H1 (cell line): ENCODE measurements around the gene XPO6. TPM values are rescaled to one million over a fixed set of nuclear protein-coding genes. Genes with fewer than 3 reads are reported as not detected.

Experiments used
- CTCF ChIA-PET: fragments of 300-600 bp; sonication (Branson Sonifier 250); formaldehyde crosslinking; loops from one replicate; lab custom pipeline; 2021; ENCODE audit not compliant: partially characterized antibody; lab: Charles Lee
- POLR2A ChIA-PET: fragments of 300-600 bp; sonication (Branson Sonifier 250); formaldehyde crosslinking; loops from one replicate; lab custom pipeline; 2021; ENCODE audit warnings: inconsistent platforms; ENCODE audit not compliant: partially characterized antibody; lab: Charles Lee
- DNase-seq, 2 experiments: peaks; one replicate each; pipeline versions ENCODE4 v3.0.0 to v3.0.0-alpha.2; 2010 to 2022; ENCODE audit warnings: low spot score in 2 of 2, low read depth in 1 of 2, mixed read lengths in 1 of 2
- FAIRE-seq: peaks from 2 replicates; lab custom pipeline; 2011; peaks lifted over from hg19 to GRCh38; lab: Jason Lieb, UNC
- H2AFZ ChIP-seq: 2 replicates; pipeline ENCODE4 v1.8.1; 2012; ENCODE audit warnings: low read length, inconsistent platforms
- H2AK5ac ChIP-seq: 2 replicates; pipeline ENCODE4 v1.6.1; 2013; ENCODE audit warnings: low read depth, low read length
- H2BK120ac ChIP-seq: replicated peaks from 2 replicates; pipeline ENCODE3; 2013; ENCODE audit warnings: low read depth, low read length, inconsistent platforms
- H2BK12ac ChIP-seq: 2 replicates; pipeline ENCODE4 v1.6.1; 2013; ENCODE audit warnings: low read depth, low read length
- H2BK15ac ChIP-seq: 2 replicates; pipeline ENCODE4 v1.6.1; 2013; ENCODE audit warnings: low read length
- H2BK20ac ChIP-seq: 2 replicates; pipeline ENCODE4 v1.6.1; 2013; ENCODE audit warnings: low read length
- H2BK5ac ChIP-seq: 2 replicates; pipeline ENCODE4 v1.6.1; 2013; ENCODE audit warnings: low read depth, low read length
- H3K14ac ChIP-seq: 2 replicates; pipeline ENCODE4 v1.6.1; 2013; ENCODE audit warnings: inconsistent platforms; ENCODE audit not compliant: insufficient read length
- H3K18ac ChIP-seq: 2 replicates; pipeline ENCODE4 v1.6.1; 2013; ENCODE audit warnings: low read length; ENCODE audit errors: extremely low read depth
- H3K23ac ChIP-seq: 2 replicates; pipeline ENCODE4 v1.6.1; 2013; ENCODE audit warnings: inconsistent platforms; ENCODE audit not compliant: insufficient read length
- H3K23me2 ChIP-seq: 2 replicates; pipeline ENCODE4 v1.6.1; 2013; ENCODE audit warnings: low read depth, low read length
- H3K27ac ChIP-seq: 2 replicates; pipeline ENCODE4 v1.6.1; 2011; ENCODE audit warnings: low read depth, low read length, inconsistent platforms
- H3K27me3 ChIP-seq, 4 experiments: replicated peaks in 1 of 4; 1 replicate in 1 of 4; 2 replicates in 3 of 4; pipeline versions ENCODE4 v1.6.1 to v1.8.1; 2011 to 2013; ENCODE audit warnings: low read length in 3 of 4, mild to moderate bottlenecking in 3 of 4, inconsistent platforms in 2 of 4, mixed read lengths in 2 of 4, moderate library complexity in 1 of 4; ENCODE audit not compliant: control insufficient read depth in 3 of 4, insufficient read depth in 3 of 4; ENCODE audit errors: extremely low read depth in 1 of 4
- H3K36me3 ChIP-seq, 4 experiments: 2 replicates each; pipeline versions ENCODE4 v1.6.1 to v1.8.1; 2011 to 2013; ENCODE audit warnings: mild to moderate bottlenecking in 4 of 4, low read length in 3 of 4, moderate library complexity in 2 of 4, control low read depth in 1 of 4, inconsistent platforms in 1 of 4; ENCODE audit not compliant: insufficient read depth in 4 of 4, control insufficient read depth in 2 of 4
- H3K4ac ChIP-seq: replicated peaks from 2 replicates; pipeline ENCODE3; 2013; ENCODE audit warnings: low read length, low read depth, mixed read lengths, inconsistent platforms; ENCODE audit not compliant: insufficient read length
- H3K4me1 ChIP-seq, 4 experiments: replicated peaks in 1 of 4; 1 replicate in 1 of 4; 2 replicates in 3 of 4; pipeline versions ENCODE4 v1.6.1 to v1.8.1; 2011 to 2013; ENCODE audit warnings: low read length in 3 of 4, inconsistent platforms in 2 of 4, mixed read lengths in 1 of 4; ENCODE audit not compliant: insufficient read depth in 4 of 4, control insufficient read depth in 3 of 4
- H3K4me2 ChIP-seq, 2 experiments: 2 replicates each; pipeline versions ENCODE4 v1.6.1 to v1.8.1; 2011 to 2013; ENCODE audit warnings: low read depth in 2 of 2, low read length in 2 of 2, control low read depth in 1 of 2, inconsistent platforms in 1 of 2, mild to moderate bottlenecking in 1 of 2; ENCODE audit not compliant: insufficient read depth in 1 of 2
- H3K4me3 ChIP-seq, 4 experiments: fragments of 200-600, 300-600 bp in 1 of 4; sonication (generic), shearing (Covaris generic), sonication (Bioruptor Twin) in 1 of 4; 2 replicates each; pipeline versions ENCODE4 v1.5.1 to v1.8.1; 2011 to 2016; ENCODE audit warnings: low read length in 4 of 4, low read depth in 3 of 4, control low read depth in 2 of 4, inconsistent platforms in 2 of 4, mild to moderate bottlenecking in 2 of 4, mixed read lengths in 1 of 4, moderate library complexity in 1 of 4; ENCODE audit not compliant: insufficient read depth in 2 of 4; ENCODE audit errors: extremely low read depth in 1 of 4
- H3K56ac ChIP-seq: replicated peaks from 2 replicates; pipeline ENCODE3; 2013; ENCODE audit warnings: low read depth, mild to moderate bottlenecking, mixed read lengths, low read length, inconsistent platforms; ENCODE audit not compliant: insufficient read length
- H3K79me1 ChIP-seq: 2 replicates; pipeline ENCODE4 v1.6.1; 2013; ENCODE audit warnings: low read depth, low read length, control low read depth
- H3K79me2 ChIP-seq, 2 experiments: 2 replicates each; pipeline versions ENCODE4 v1.6.1 to v1.8.1; 2012 to 2013; ENCODE audit warnings: low read length in 2 of 2, mild to moderate bottlenecking in 2 of 2, inconsistent platforms in 1 of 2; ENCODE audit not compliant: insufficient read depth in 2 of 2, control insufficient read depth in 1 of 2
- H3K9ac ChIP-seq, 4 experiments: replicated peaks in 1 of 4; 1 replicate in 1 of 4; 2 replicates in 3 of 4; pipeline versions ENCODE4 v1.6.1 to v1.8.1; 2011 to 2013; ENCODE audit warnings: low read depth in 3 of 4, low read length in 3 of 4, control low read depth in 2 of 4, mild to moderate bottlenecking in 2 of 4, moderate library complexity in 2 of 4, inconsistent platforms in 1 of 4; ENCODE audit errors: extremely low read depth in 1 of 4
- H3K9me3 ChIP-seq, 2 experiments: 2 replicates each; pipeline versions ENCODE4 v1.6.1 to v1.8.1; 2012 to 2013; ENCODE audit warnings: mild to moderate bottlenecking in 2 of 2, moderate library complexity in 2 of 2, control low read depth in 1 of 2, inconsistent platforms in 1 of 2, low read depth in 1 of 2, low read length in 1 of 2, mixed read lengths in 1 of 2; ENCODE audit not compliant: insufficient read depth in 2 of 2
- H4K20me1 ChIP-seq, 2 experiments: replicated peaks in 1 of 2; 2 replicates each; pipeline versions ENCODE3 to v1.8.1; 2011 to 2013; ENCODE audit warnings: inconsistent platforms in 2 of 2, low read length in 2 of 2, mild to moderate bottlenecking in 1 of 2; ENCODE audit not compliant: insufficient read depth in 2 of 2, control insufficient read depth in 1 of 2
- H4K5ac ChIP-seq: 2 replicates; pipeline ENCODE4 v1.6.1; 2013; ENCODE audit warnings: low read length, low read depth, mixed read lengths, inconsistent platforms; ENCODE audit not compliant: insufficient read length
- H4K8ac ChIP-seq: 2 replicates; pipeline ENCODE4 v1.8.0; 2013; ENCODE audit warnings: mild to moderate bottlenecking, moderate library complexity, low read length, inconsistent platforms; ENCODE audit not compliant: insufficient read depth; ENCODE audit errors: extremely low read depth
- H4K91ac ChIP-seq: replicated peaks from 2 replicates; pipeline ENCODE3; 2013; ENCODE audit warnings: low read length, mixed read lengths, inconsistent platforms; ENCODE audit not compliant: insufficient read length
- ATF2 ChIP-seq: IDR thresholded peaks from 2 replicates; pipeline ENCODE4 v1.6.1; 2012; ENCODE audit warnings: low read length, inconsistent platforms
- FOSL1 ChIP-seq: IDR thresholded peaks from 2 replicates; pipeline ENCODE4 v1.6.1; 2011; ENCODE audit warnings: mild to moderate bottlenecking, low read depth, low read length, moderate library complexity; ENCODE audit not compliant: insufficient read depth
- GTF2F1 ChIP-seq: IDR thresholded peaks from 2 replicates; pipeline ENCODE4 v1.6.1; 2012; ENCODE audit warnings: low read depth, low read length, improper control_type of control experiment, borderline replicate concordance
- HDAC6 ChIP-seq: IDR thresholded peaks from one replicate; pipeline ENCODE4 v1.7.1; 2012; ENCODE audit warnings: low read depth, mild to moderate bottlenecking, inconsistent platforms, low read length, moderate library complexity
- KDM1A ChIP-seq: fragments of 200-600, 300-600 bp; sonication (generic); IDR thresholded peaks from 2 replicates; pipeline ENCODE4 v1.7.1; 2016; ENCODE audit warnings: mild to moderate bottlenecking, low read length, borderline replicate concordance
- KDM4A ChIP-seq: IDR thresholded peaks from one replicate; pipeline ENCODE4 v1.7.1; 2012; ENCODE audit warnings: low read depth, mild to moderate bottlenecking, moderate library complexity, low read length, inconsistent platforms; ENCODE audit not compliant: severe bottlenecking
- KDM5A ChIP-seq: fragments of 200-600 bp; IDR thresholded peaks from 2 replicates; pipeline ENCODE4 v1.7.1; 2012; ENCODE audit warnings: mild to moderate bottlenecking, low read length, inconsistent platforms, mixed read lengths
- SP2 ChIP-seq: IDR thresholded peaks from 2 replicates; pipeline ENCODE4 v1.6.1; 2012; ENCODE audit warnings: mild to moderate bottlenecking, low read length, inconsistent platforms
- ZNF274 ChIP-seq: IDR thresholded peaks from 2 replicates; pipeline ENCODE4 v1.7.0; 2012; ENCODE audit warnings: low read length, borderline replicate concordance; ENCODE audit errors: extremely low read depth
- WGBS, 2 experiments: shearing (Covaris generic) in 1 of 2; methylation state at CpG; one replicate each; pipeline versions ENCODE4 v1.1.6 to v1.1.7; 2013 to 2015; ENCODE audit warnings: low lambda C conversion rate in 2 of 2, mixed read lengths in 2 of 2, inconsistent platforms in 1 of 2, low coverage in 1 of 2, missing lambda C conversion rate in 1 of 2; ENCODE audit not compliant: insufficient replicate concordance in 2 of 2, insufficient coverage in 1 of 2, insufficient read length in 1 of 2; ENCODE audit errors: extremely low coverage in 1 of 2, missing lambda C conversion rate in 1 of 2; 5-methylcytosine and 5-hydroxymethylcytosine counted together
- polyA plus RNA-seq, 7 experiments: library from polyadenylated mRNA; depleted of rRNA in 3 of 7; stranded (reverse) in 5 of 7; unstranded in 2 of 7; fragments of >200 nt in 5 of 7; fragments of 200-250 nt in 2 of 7; gene quantifications; 1 replicate in 5 of 7; 2 replicates in 1 of 7; 4 replicates in 1 of 7; pipeline versions ENCODE4 v1.2.1 to v1.2.3, GENCODE V29; 2011 to 2013; ENCODE audit warnings: missing spikeins in 2 of 7, mixed read lengths in 2 of 7
- total RNA-seq: library from RNA; stranded (reverse); fragmentation: NEBNext Ultra II Directional; extraction: Animal tissue kit (Norgen Biotek cat#: 25700); gene quantifications from 2 replicates; pipeline ENCODE4 v1.2.1, GENCODE V29; 2021
- TF ChIP-seq, protein P1 (sequence below): IDR thresholded peaks from 2 replicates; pipeline ENCODE4 v1.6.1; 2011; ENCODE audit warnings: low read length, improper control_type of control experiment

XPO6 gene
- total and polyA plus RNA-seq, 2 of the 8 experiments (the other 6 are each of a cell fraction or from before 2014, with no cell fraction given): 152 to 254 TPM

- H2AK5ac ChIP-seq: no peak overlapping the region
- no peak overlapping the region for H3K18ac ChIP-seq
- FAIRE-seq (no peak), DNase-seq (no peak)
- H2AFZ ChIP-seq: 0 out of 2 replicates have a peak overlapping the region, but pooled peaks have one; percentile 23
- no peaks in the 10 kb centered on the region for H3K36me3 ChIP-seq
- no peaks in the 10 kb centered on the region for H3K9me3 ChIP-seq
- CTCF ChIA-PET: interaction anchor here (1.9 kb wide), 1 partner anchor 79 kb away, joined by 9 read pairs; no protein-coding TSS in a partner anchor
- no peak overlapping the region for H4K5ac ChIP-seq
- no peak overlapping the region for H2BK12ac ChIP-seq
- no peak overlapping the region; a peak in 1 of 7 replicates for H3K9ac ChIP-seq
- no peaks in the 10 kb centered on the region for H3K23me2 ChIP-seq
- H3K27me3 ChIP-seq: no peaks in the 10 kb centered on the region
- H3K79me2 ChIP-seq: no peaks in the 10 kb centered on the region
- no peaks in the 10 kb centered on the region for H3K4me1 ChIP-seq
- no peak overlapping the region for H3K14ac ChIP-seq
- POLR2A ChIA-PET: no interaction called here
- H3K56ac ChIP-seq: no peak overlapping the region
- no peak overlapping the region for H4K91ac ChIP-seq
- H2BK5ac ChIP-seq: no peak overlapping the region; the same call in 1 of the 2 replicates
- no peaks in the 10 kb centered on the region for H4K20me1 ChIP-seq
- H2BK120ac ChIP-seq: no peak overlapping the region
- H3K4ac ChIP-seq: no peak overlapping the region
- TF ChIP-seq SP2 (no peak), KDM5A (no peak), KDM1A (no peak), ATF2 (no peak), ZNF274 (no peak), GTF2F1 (no peak), KDM4A (no peak), HDAC6 (no peak), FOSL1 (no peak)
- TF ChIP-seq, protein P1, sequence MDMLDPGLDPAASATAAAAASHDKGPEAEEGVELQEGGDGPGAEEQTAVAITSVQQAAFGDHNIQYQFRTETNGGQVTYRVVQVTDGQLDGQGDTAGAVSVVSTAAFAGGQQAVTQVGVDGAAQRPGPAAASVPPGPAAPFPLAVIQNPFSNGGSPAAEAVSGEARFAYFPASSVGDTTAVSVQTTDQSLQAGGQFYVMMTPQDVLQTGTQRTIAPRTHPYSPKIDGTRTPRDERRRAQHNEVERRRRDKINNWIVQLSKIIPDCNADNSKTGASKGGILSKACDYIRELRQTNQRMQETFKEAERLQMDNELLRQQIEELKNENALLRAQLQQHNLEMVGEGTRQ: no peak
- no peak overlapping the region for H3K27ac ChIP-seq
- H2BK15ac ChIP-seq: no peak overlapping the region
- no peak overlapping the region for H4K8ac ChIP-seq
- no peaks in the 10 kb centered on the region for H3K79me1 ChIP-seq
- H3K4me3 ChIP-seq: no peak overlapping the region
- no peak overlapping the region for H3K4me2 ChIP-seq
- H2BK20ac ChIP-seq: no peak overlapping the region
- no peak overlapping the region for H3K23ac ChIP-seq
- 92% methylated on average over 5 of the region's 5 CpGs; no CpG with 5 or more reads in 1 of the 2 experiments for WGBS, 2 experiments
These were observed 7.5 kb upstream of the XPO6 start for GRCh38 chr16:28219282-28219681.
